C1 segment of cervical spinal cord (tissue), 14 donors: Measurements from ENCODE around the gene ME3.
"Not testable (repeated sequence)": the region's sequence is repeated elsewhere in the genome, so short reads cannot be mapped to it uniquely, and the experiment has no call there.

Experiments used
- DNase-seq, 14 donors: peaks; one replicate each; lab custom pipeline; 2025; lab: John Stamatoyannopoulos, UW

The ME3 gene

GRCh38 chr11:86588566-86589090 is 83.8 kb downstream of the ME3 start:
- peak in 1 of 14 donors; percentile 24 for DNase-seq

DNA sequence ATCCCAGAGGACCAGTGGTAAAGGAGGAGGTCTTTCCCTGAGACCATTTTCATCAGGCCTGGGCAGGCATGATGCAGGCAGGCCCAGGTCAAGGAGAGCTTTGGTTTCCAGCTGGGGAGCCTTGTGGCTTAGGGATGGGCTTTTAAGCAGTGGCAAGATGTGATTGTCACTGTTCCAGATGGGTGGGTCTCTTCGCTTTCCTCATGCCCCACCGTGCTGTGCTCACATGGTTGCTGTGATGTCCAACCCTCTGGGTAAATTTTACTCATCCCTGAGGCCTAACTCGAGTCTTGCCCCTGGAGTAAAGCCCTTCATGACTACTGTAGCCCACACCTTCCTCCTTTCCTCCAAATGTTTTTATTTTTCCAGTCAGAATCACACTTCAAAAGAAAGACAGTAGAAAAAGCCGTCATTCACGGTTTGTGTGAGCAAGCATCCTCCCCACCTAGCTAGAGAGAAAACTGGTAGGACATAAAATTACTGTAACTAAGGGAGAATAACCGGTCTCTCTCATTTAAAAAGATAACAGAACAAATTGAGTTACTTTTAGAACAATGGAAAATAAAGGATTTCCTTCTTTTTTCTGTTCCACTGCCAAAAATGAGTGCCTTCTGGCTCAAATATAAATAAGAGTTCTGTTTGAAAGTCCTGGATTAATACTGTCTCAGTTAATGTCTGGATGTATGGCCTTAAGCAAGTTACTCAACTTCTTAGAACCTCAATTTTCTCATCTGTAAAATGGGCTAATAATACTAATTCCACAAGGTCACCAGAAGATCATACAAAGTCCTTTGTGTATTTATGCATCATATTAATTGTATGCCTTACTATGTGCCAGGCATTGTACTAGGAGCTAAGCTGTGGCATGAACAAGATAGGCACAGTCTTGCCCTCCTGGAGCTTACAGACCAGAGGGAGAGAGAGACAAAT is 84.9 kb downstream of the ME3 start:
- no peak for DNase-seq

- DNase-seq = no peak
Observed at GRCh38 chr11:86586307-86586706, 86.1 kb downstream of the ME3 start.

- DNase-seq = no peak
Observed at GRCh38 chr11:86582898-86583297, 89.5 kb downstream of the ME3 start.

DNA sequence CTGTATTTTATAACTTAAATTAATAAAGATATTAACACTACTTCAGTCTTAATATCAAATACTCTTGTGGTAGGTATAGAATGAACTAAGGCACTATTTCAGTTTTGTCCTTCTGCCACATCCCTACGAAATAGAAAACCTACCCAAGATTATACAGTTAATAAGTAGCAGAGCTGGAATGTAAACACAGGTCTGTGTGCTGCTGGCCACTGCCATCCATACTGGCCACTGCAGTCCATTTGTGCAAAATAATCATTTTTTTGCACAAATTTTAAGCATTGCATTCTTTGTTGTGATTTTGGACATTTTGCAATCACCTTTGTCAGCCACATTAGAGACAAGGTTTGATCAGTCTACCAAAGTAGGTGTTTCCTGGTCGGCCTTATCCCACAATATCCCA is 91.9 kb downstream of the ME3 start:
- DNase-seq = no peak

GRCh38 chr11:86579406-86579731 is 93.0 kb downstream of the ME3 start:
- no peak for DNase-seq

DNA sequence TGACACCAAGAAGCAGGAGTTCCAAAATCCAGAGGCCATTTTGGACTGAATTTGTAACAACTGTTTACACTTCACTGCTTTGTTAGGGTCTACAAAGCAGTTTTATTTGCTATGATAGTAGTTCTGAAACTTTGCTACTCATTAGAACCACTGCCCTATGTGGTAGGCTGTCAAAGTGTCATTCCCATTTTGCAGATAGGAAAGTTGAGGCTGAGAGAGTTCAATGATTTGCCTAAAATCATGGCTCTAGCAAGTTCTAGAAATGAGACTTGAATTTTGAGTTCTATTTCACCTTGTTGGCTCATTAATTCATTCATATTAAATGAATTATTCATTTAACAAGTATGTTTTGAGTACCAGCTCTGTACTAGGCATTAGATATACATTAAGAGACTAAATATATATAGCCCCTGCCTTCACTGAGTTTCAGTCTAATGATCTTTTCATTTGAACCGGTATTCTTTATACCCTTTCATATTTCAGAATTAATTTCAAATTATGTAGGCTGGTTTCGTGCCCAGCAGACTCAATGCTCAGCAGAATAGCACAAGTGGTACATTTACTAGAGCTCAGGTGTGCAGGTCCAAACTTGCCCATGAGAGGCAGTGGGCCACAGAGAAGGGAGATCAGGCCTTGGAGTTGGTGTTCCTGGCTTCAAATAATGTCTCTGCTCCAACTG is 93.5 kb downstream of the ME3 start:
- DNase-seq = no peak

DNA sequence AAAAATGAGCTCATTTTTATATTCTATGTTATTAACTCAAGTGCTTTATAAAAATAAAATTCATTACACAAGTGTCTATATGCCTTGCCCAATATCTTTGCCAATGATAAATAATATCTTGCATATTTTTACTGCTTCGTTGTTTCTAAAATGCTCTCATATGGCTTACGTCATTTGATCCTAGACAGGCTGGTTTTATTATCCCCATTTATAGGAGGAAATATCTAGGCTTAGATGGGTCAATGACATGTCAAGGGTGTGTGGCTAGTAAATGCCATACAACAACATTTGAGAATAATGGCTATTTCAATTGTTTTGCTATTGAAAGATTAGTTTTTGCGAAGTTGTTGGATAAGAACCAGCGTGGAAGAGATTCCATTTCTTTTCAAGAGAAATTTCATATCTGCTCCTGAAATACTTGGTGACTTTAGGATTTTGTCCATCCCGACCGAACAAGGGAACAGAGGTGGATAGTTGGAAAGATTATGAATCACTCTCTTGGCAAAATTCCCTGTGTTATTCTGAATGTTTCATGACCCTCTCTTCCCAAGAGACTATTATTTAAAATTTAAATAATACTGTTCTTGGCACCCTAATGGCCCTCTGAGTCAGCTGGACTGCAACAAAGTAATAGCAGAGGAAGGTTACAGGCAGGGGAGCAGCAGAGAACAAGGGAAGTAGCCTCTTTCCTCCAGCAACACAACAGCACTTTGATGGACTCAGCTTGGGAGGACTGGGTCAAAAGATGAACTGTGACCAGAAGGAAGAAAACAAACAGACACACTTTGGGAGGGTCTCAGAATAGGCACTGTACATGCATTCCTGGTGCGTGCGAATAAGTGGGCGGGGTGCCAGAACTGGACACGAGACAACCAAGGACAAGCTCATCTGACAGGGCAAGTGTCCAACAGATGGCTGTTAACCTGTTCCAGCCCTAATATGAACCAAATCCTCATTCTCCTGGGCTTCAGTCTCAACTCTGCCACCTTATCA is 94.5 kb downstream of the ME3 start:
- DNase-seq = peak in 1 of 14 donors; percentile 24

GRCh38 chr11:86576946-86577624 is 95.3 kb downstream of the ME3 start:
- DNase-seq = no peak

DNA sequence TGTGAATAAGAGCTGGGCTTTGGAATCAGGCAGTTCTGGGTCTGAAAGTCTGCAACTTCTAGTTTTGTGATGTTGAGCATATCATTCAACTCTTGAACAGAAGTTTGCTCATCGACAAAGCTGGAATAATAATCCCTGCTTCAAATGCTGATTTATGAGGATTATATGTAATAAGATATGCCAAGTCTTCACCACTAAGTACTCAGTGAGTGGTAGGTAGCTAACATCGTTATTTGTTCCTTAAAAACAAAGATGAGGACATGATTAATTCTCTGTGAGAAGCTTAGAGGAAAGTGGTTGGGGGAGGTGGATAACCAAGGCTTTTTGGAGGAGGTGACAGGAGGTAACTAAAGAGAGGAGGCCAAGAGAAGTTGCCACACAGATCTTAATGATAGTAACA is 96.5 kb downstream of the ME3 start:
- no peak for DNase-seq

DNA sequence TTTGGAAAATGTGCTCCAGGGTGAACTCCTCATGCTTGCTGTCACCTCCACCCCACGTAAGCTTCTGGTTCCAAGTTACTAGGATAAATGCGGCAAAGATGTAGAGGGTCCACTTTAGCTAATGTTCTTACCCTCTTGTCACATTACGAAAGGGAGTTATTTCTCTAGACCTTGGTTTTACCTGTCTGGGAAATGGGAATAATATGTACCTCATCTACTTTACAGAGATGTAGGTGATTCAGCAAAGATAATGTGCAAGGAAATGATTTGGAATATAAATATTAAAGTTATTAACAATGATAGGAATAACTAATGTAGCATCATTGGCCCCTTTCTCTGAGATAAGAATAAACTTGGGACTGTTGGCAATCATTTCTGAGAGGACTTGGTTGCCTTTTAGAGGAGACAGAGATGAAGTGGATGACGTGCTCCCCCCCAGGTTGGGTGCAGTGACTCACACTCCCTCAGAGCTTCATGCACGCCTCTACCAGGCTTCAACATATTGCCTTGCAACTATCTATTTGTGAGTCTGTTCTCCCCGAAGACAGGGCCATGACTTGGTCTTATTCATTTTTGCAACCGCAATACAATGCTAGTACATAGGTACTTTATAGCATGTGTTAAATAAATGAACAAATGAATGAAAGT is 97.1 kb downstream of the ME3 start:
- no peak for DNase-seq

DNA sequence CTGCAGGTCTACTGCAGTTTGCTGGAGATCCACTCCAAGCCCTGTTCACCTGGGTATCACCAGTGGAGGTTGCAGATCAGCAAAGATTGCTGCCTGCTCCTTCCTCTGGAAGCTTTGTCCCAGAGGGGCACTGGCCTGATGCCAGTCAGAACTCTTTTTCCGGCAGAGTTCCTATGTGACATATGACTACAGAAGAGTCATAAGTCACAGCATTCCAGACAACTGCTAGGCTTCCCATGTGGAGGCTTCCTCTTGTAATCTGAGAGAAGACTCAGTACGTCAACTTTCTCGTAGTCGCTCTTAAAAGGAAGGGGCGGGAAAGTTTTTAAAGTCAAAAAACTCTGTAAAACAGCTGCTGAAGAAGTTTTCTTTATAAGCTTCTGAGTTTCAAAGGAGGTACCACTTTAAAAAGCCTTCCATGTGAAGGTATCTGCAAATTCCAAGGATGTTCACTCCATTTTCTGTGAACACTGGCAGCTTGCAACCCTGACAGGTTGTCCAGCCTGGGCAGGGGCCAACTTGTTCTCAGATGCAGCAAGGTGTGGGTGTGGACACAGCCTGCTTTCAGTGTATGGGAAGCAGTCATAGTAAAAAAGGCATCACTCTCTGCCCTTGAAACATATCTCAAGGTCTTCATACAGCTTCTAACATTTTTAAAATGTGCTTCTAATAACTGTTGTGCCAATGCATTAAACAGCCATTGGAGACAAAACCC is 97.8 kb downstream of the ME3 start:
- peak in 1 of 14 donors; percentile 70 for DNase-seq

- no peak for DNase-seq
Observed at GRCh38 chr11:86571273-86571948, 101.0 kb downstream of the ME3 start.

- DNase-seq = no peak
Observed at GRCh38 chr11:86570451-86570850, 102.0 kb downstream of the ME3 start.

- DNase-seq = no peak
Observed at GRCh38 chr11:86570020-86570419, 102.4 kb downstream of the ME3 start.

DNA sequence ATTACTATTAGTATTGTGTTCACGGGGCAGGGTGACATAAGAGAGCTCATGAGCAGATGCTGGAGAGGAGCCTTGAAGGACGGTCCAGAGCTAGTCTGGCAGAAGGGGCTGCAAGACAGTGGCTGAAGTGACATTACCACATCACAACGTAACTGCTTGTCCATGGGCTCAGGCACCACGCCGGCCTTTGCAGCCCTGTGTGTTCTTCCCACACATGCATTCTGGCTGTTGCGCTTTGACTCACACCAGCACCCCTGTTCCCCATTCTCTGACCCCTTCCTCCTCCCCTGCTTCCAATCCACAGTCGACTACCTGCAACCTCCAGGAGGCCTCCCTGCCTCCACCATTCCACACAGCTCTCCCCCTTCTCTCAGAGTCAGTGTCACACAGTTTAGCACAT is 103.3 kb downstream of the ME3 start:
- DNase-seq = no peak

GRCh38 chr11:86565801-86566312 is 106.6 kb downstream of the ME3 start:
- DNase-seq = no peak

- no peak for DNase-seq
Observed at GRCh38 chr11:86565388-86565787, 107.0 kb downstream of the ME3 start.

DNA sequence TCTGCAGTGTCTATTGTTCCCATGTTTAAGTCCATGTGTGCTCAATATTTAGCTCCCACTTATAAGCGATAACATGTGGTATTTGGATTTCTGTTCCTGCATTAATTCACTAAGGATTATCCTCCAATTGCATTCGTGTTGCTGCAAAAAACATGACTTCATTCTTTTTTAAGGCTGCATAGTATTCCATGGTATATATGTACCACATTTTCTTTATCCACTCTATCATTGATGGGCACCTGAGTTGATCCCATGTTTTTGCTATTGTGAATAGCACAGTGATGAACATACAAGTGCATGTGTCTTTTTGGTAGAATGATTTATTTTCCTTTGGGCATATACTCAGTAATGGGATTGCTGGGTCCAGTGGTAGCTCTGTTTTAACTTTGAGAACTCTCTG is 109.6 kb downstream of the ME3 start:
- DNase-seq = not testable (repeated sequence)
